Cortex of kidney (tissue), 1 donor: Measurements from ENCODE around the gene MTHFD2.
"Not testable (repeated sequence)": the region's sequence is repeated elsewhere in the genome, so short reads cannot be mapped to it uniquely, and the experiment has no call there.

Experiments
- DNase-seq: peaks from one replicate; lab custom pipeline; 2025; lab: John Stamatoyannopoulos, UW

Gene MTHFD2

GRCh38 chr2:74197049-74197448 lies 1.4 kb upstream of the MTHFD2 start:
- no peak for DNase-seq

GRCh38 chr2:74198023-74198460 lies 373 bp upstream of the MTHFD2 start:
- no peak for DNase-seq

GRCh38 chr2:74199275-74199701 lies 873 bp downstream of the MTHFD2 start:
- DNase-seq, result no peak

GRCh38 chr2:74199871-74200305 lies 1.5 kb downstream of the MTHFD2 start:
- no peak for DNase-seq

GRCh38 chr2:74201196-74201595 lies 2.8 kb downstream of the MTHFD2 start:
- no peak for DNase-seq

- DNase-seq, result no peak
Observed at GRCh38 chr2:74201596-74201995, 3.2 kb downstream of the MTHFD2 start.

- DNase-seq, result no peak
Observed at GRCh38 chr2:74204436-74204835, 6.0 kb downstream of the MTHFD2 start.

GRCh38 chr2:74205113-74205512 lies 6.7 kb downstream of the MTHFD2 start:
- DNase-seq, result no peak

- no peak for DNase-seq
Observed at GRCh38 chr2:74205596-74205995, 7.2 kb downstream of the MTHFD2 start.

- DNase-seq, result no peak
Observed at GRCh38 chr2:74206180-74206688, 7.8 kb downstream of the MTHFD2 start.

GRCh38 chr2:74212702-74213410 lies 14.4 kb downstream of the MTHFD2 start:
- DNase-seq, result no peak

- not testable (repeated sequence) for DNase-seq
Observed at GRCh38 chr2:74215771-74216170, 17.4 kb downstream of the MTHFD2 start.

GRCh38 chr2:74216642-74217041 lies 18.2 kb downstream of the MTHFD2 start:
- no peak for DNase-seq

- DNase-seq, result no peak
Observed at GRCh38 chr2:74219846-74220486, 21.6 kb downstream of the MTHFD2 start.

- DNase-seq, result no peak
Observed at GRCh38 chr2:74221091-74221490, 22.7 kb downstream of the MTHFD2 start.

GRCh38 chr2:74221604-74222299 lies 23.3 kb downstream of the MTHFD2 start:
- no peak for DNase-seq

- DNase-seq, result no peak
Observed at GRCh38 chr2:74222300-74222650, 23.9 kb downstream of the MTHFD2 start.

GRCh38 chr2:74223941-74224770 lies 25.7 kb downstream of the MTHFD2 start:
- DNase-seq, result no peak

- DNase-seq, result no peak
Observed at GRCh38 chr2:74225698-74226459, 27.5 kb downstream of the MTHFD2 start.

GRCh38 chr2:74226648-74227213 lies 28.3 kb downstream of the MTHFD2 start:
- DNase-seq, result no peak

- DNase-seq, result no peak
Observed at GRCh38 chr2:74227646-74228045, 29.2 kb downstream of the MTHFD2 start.
